ENCODE measurements around the gene RALGPS1. TPM values are rescaled to one million over a fixed set of nuclear protein-coding genes. Genes with fewer than 3 reads are reported as not detected.

Gene RALGPS1
- total RNA-seq, 2 experiments from 2014 or later: 1.9 to 2.2 TPM

GRCh38 chr9:127129073-127129717, 214.6 kb downstream of the RALGPS1 start:
- POLR2A ChIA-PET: interaction anchor here (1.9 kb wide), 1 partner anchor 14 kb away, joined by 4 read pairs; no protein-coding TSS in a partner anchor
- DNase-seq (no peak), ATAC-seq (no peak)
- intact Hi-C loops (cut with micrococcal nuclease): no loop called here
- H3K27ac Mint-ChIP-seq: no peak overlapping the region
- H3K4me3 Mint-ChIP-seq: no peak overlapping the region
- no peaks in the 10 kb centered on the region for H3K9me3 Mint-ChIP-seq
- no peaks in the 10 kb centered on the region for H3K4me1 Mint-ChIP-seq (ENCODE audit: low read depth)
- CTCF ChIA-PET: interaction anchor here (1.6 kb wide), 1 partner anchor 50 kb away, joined by 3 read pairs; no protein-coding TSS in a partner anchor
- TF ChIP-seq CTCF (IDR thresholded peaks at IDR 0.05): no peak
- no peaks in the 10 kb centered on the region for H3K36me3 Mint-ChIP-seq (ENCODE audit: low read depth)
- no peaks in the 10 kb centered on the region for H3K27me3 Mint-ChIP-seq

- H3K4me1 Mint-ChIP-seq (ENCODE audit: low read depth): no peaks in the 10 kb centered on the region
- no peak overlapping the region for H3K4me3 Mint-ChIP-seq
- ChIA-PET POLR2A (no interaction called here), CTCF (interaction anchor here (1.6 kb wide), 1 partner anchor 49 kb away, joined by 3 read pairs; no protein-coding TSS in a partner anchor)
- no peaks in the 10 kb centered on the region for H3K36me3 Mint-ChIP-seq (ENCODE audit: low read depth)
- intact Hi-C loops (cut with micrococcal nuclease): no loop called here
- no peaks in the 10 kb centered on the region for H3K9me3 Mint-ChIP-seq
- no peak for ATAC-seq
- no peak for TF ChIP-seq CTCF (IDR thresholded peaks at IDR 0.05)
- no peaks in the 10 kb centered on the region for H3K27me3 Mint-ChIP-seq
- DNase-seq: no peak
- H3K27ac Mint-ChIP-seq: no peak overlapping the region
Observed at GRCh38 chr9:127129718-127130085, 215.1 kb downstream of the RALGPS1 start.

- Mint-ChIP-seq H3K9me3 (no peaks in the 10 kb centered on the region), H3K27ac (no peak overlapping the region), H3K4me1 (ENCODE audit: low read depth) (no peaks in the 10 kb centered on the region), H3K4me3 (no peak overlapping the region), H3K36me3 (ENCODE audit: low read depth) (no peaks in the 10 kb centered on the region), H3K27me3 (no peaks in the 10 kb centered on the region)
- no peak for ATAC-seq
- intact Hi-C loops (cut with micrococcal nuclease): no loop called here
- ChIA-PET POLR2A (no interaction called here), CTCF (no interaction called here)
- DNase-seq: no peak
- no peak for TF ChIP-seq CTCF (IDR thresholded peaks at IDR 0.05)
Observed at GRCh38 chr9:127130235-127130634, 215.7 kb downstream of the RALGPS1 start.

- no peaks in the 10 kb centered on the region for H3K27me3 Mint-ChIP-seq
- CTCF ChIA-PET: interaction anchor here (0.8 kb wide), 1 partner anchor 26 kb away, joined by 3 read pairs; no protein-coding TSS in a partner anchor
Observed at GRCh38 chr9:127130661-127131538, 216.3 kb downstream of the RALGPS1 start.

More at GRCh38 chr9:127130661-127131538, 216.3 kb downstream of the RALGPS1 start:
- POLR2A ChIA-PET: no interaction called here
- no peak overlapping the region for H3K4me3 Mint-ChIP-seq
- no peak for TF ChIP-seq CTCF (IDR thresholded peaks at IDR 0.05)
- DNase-seq: no peak
- intact Hi-C loops (cut with micrococcal nuclease): no loop called here
- no peaks in the 10 kb centered on the region for H3K4me1 Mint-ChIP-seq (ENCODE audit: low read depth)
- no peaks in the 10 kb centered on the region for H3K36me3 Mint-ChIP-seq (ENCODE audit: low read depth)
- no peaks in the 10 kb centered on the region for H3K9me3 Mint-ChIP-seq
- no peak for ATAC-seq
- no peak overlapping the region for H3K27ac Mint-ChIP-seq
